ENCODE data around the gene NEURL4.

GRCh38 chr17:7279448-7279847, 49.7 kb downstream of the NEURL4 start:
- TF ChIP-seq CHD2 (IDR thresholded peaks at IDR 0.05; ENCODE audit: low read length, partially characterized antibody) (no peak), USF2 (IDR thresholded peaks at IDR 0.05) (no peak), RNF2 (IDR thresholded peaks at IDR 0.05; ENCODE audit: borderline replicate concordance, low read depth) (no peak), CTCF (IDR thresholded peaks at IDR 0.05) (no peak), CBX8 (IDR thresholded peaks at IDR 0.05) (no peak), JUN (IDR thresholded peaks at IDR 0.05) (no peak), POLR2A (IDR thresholded peaks at IDR 0.05; ENCODE audit: low read length) (no peak), MAX (IDR thresholded peaks at IDR 0.05) (no peak), ESRRA (IDR thresholded peaks at IDR 0.05; ENCODE audit: borderline replicate concordance, low read length) (no peak), POLR2AphosphoS2 (conservative IDR thresholded peaks at IDR 0.05; ENCODE audit: low read length) (no peak), CHD4 (IDR thresholded peaks at IDR 0.05; ENCODE audit: borderline replicate concordance) (no peak), E2F6 (IDR thresholded peaks at IDR 0.05; ENCODE audit: borderline replicate concordance, low read depth) (no peak), SMC3 (IDR thresholded peaks at IDR 0.05) (no peak)
